GM13977 (cell line): ENCODE measurements around the gene IMPDH1.

Experiments used
- DNase-seq: peaks from one replicate; pipeline ENCODE4 v3.0.0; 2012; ENCODE audit warnings: low spot score
- CTCF ChIP-seq: IDR thresholded peaks from 2 replicates; pipeline ENCODE4 v1.5.1; 2012; ENCODE audit warnings: mild to moderate bottlenecking, control low read depth; ENCODE audit not compliant: insufficient read depth; ENCODE audit errors: extremely low read depth, missing control alignments
- in situ Hi-C: fragments of 300-500 bp; cut with MboI; formaldehyde crosslinking; loops from one replicate; pipeline ENCODE4 v1.12.0; 2022; ENCODE audit warnings: low sequenced_read_pairs, low pct_unique_long_range_greater_than_20kb, mixed read lengths, inconsistent platforms; ENCODE audit not compliant: unreplicated experiment

The IMPDH1 gene

GRCh38 chr7:128424686-128425275, 15.0 kb upstream of the IMPDH1 start:
- no peak for TF ChIP-seq CTCF
- no peak for DNase-seq
- in situ Hi-C loops: no loop called here

- no peak for TF ChIP-seq CTCF
- in situ Hi-C loops: no loop called here
- DNase-seq: no peak
Measured at GRCh38 chr7:128422842-128423241, 13.1 kb upstream of the IMPDH1 start.

- no peak for DNase-seq
- in situ Hi-C loops: no loop called here
- TF ChIP-seq CTCF: no peak
Measured at GRCh38 chr7:128422037-128422436, 12.3 kb upstream of the IMPDH1 start.

GRCh38 chr7:128421384-128421783, 11.6 kb upstream of the IMPDH1 start:
- in situ Hi-C loops: no loop called here
- no peak for TF ChIP-seq CTCF
- no peak for DNase-seq

- no peak for TF ChIP-seq CTCF
- in situ Hi-C loops: no loop called here
- DNase-seq: no peak
Measured at GRCh38 chr7:128420773-128421172, 11.0 kb upstream of the IMPDH1 start.

- in situ Hi-C loops: no loop called here
- TF ChIP-seq CTCF: no peak
Measured at GRCh38 chr7:128419257-128419656, 9.5 kb upstream of the IMPDH1 start.

GRCh38 chr7:128417071-128417470, 7.3 kb upstream of the IMPDH1 start:
- no peak for DNase-seq
- no peak for TF ChIP-seq CTCF
- in situ Hi-C loops: no loop called here

More at GRCh38 chr7:128419257-128419656, 9.5 kb upstream of the IMPDH1 start:
- DNase-seq: no peak
